ENCODE data around the gene USP15.

DNA sequence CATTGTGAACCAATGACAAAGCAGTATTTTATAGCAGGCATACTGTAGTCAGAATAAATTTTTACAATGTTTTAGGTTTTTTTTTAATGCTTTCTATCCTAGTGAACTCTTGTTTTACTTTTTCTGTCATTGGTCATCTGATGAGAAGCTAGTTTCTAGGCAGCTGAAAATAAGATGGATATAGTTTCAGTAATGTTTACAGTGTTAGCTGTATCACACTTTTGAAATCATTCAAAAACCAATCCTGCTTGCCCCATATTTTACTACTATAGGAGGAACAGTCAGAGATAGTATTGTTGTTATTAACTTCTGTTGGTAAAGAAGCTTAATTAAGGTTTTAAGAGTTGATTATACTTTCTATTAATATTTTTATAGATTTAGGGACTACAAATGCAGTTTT, 24.5 kb downstream of the USP15 start:
- TF ChIP-seq, protein P1, sequence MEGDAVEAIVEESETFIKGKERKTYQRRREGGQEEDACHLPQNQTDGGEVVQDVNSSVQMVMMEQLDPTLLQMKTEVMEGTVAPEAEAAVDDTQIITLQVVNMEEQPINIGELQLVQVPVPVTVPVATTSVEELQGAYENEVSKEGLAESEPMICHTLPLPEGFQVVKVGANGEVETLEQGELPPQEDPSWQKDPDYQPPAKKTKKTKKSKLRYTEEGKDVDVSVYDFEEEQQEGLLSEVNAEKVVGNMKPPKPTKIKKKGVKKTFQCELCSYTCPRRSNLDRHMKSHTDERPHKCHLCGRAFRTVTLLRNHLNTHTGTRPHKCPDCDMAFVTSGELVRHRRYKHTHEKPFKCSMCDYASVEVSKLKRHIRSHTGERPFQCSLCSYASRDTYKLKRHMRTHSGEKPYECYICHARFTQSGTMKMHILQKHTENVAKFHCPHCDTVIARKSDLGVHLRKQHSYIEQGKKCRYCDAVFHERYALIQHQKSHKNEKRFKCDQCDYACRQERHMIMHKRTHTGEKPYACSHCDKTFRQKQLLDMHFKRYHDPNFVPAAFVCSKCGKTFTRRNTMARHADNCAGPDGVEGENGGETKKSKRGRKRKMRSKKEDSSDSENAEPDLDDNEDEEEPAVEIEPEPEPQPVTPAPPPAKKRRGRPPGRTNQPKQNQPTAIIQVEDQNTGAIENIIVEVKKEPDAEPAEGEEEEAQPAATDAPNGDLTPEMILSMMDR (IDR thresholded peaks at IDR 0.05; ENCODE audit: poor library complexity): no peak
- no peak for TF ChIP-seq EZH2 (IDR thresholded peaks at IDR 0.05; ENCODE audit: borderline replicate concordance)
